GM13976 (cell line): Measurements from ENCODE around the gene SEMA7A.

Experiments
- DNase-seq: peaks from one replicate; pipeline ENCODE4 v3.0.0; 2012; ENCODE audit warnings: low spot score
- in situ Hi-C: fragments of 300-500 bp; cut with MboI; formaldehyde crosslinking; loops from one replicate; pipeline ENCODE4 v1.12.0; 2022; ENCODE audit warnings: low sequenced_read_pairs, mixed read lengths, inconsistent platforms; ENCODE audit not compliant: unreplicated experiment
- TF ChIP-seq, protein P1 (sequence below): IDR thresholded peaks from 2 replicates; pipeline ENCODE4 v1.5.1; 2012; ENCODE audit warnings: borderline replicate concordance, mild to moderate bottlenecking; ENCODE audit not compliant: insufficient read depth; ENCODE audit errors: extremely low read depth, missing control alignments, control extremely low read depth

SEMA7A gene

DNA sequence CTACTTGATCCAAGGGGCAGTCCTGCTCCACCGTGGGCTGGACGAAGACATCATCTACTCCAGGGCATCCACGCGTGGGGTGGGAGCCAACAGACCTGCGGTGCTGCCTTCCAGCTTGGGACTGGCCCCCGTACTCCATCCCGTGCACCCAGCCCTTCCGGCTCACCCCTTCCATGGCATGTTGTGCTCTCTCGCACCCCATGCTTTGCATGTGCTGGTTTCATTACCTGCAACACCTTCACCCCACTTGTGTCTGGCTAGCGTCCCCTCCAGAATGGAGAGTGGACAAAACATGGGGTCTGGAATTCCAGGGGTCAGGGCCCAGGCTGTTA, 30.2 kb downstream of the SEMA7A start:
- no peak for DNase-seq
- TF ChIP-seq, protein P1, sequence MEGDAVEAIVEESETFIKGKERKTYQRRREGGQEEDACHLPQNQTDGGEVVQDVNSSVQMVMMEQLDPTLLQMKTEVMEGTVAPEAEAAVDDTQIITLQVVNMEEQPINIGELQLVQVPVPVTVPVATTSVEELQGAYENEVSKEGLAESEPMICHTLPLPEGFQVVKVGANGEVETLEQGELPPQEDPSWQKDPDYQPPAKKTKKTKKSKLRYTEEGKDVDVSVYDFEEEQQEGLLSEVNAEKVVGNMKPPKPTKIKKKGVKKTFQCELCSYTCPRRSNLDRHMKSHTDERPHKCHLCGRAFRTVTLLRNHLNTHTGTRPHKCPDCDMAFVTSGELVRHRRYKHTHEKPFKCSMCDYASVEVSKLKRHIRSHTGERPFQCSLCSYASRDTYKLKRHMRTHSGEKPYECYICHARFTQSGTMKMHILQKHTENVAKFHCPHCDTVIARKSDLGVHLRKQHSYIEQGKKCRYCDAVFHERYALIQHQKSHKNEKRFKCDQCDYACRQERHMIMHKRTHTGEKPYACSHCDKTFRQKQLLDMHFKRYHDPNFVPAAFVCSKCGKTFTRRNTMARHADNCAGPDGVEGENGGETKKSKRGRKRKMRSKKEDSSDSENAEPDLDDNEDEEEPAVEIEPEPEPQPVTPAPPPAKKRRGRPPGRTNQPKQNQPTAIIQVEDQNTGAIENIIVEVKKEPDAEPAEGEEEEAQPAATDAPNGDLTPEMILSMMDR = no peak
- in situ Hi-C loops = no loop called here

DNA sequence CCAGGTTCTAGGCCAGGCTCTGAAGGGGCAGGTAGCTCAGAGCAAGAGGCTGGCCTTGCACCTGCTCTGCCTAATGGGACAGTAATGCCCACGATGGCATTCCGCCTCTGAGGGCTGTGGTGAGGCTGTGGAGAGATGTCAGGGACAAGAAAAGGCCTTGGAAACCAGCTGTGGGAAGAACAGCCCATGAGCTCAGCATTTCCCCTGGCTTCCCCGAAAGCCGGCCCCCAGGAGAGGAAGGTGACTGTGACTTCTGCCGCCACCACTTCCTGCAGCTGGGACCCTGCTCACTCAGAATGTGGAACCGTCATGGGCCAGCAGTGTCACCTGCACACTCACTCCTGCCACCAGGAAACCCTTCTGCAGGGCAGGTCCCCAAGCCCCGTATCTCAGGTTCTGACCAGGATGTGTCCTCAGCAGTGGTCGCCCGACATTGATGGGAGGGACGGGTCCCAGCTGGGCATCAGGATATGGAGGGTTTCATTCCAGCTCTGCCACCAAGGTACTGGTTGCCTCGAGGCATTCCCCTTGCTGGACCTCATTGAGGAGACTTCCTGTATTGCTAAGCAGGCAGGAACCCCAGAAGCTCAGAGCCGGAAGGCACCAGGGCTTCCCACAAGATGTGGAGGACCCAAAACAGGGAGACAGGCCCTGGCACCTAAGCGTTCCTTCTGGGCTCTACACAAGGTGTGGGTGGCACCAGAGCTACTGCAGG, 30.7 kb downstream of the SEMA7A start:
- in situ Hi-C loops = no loop called here
- peak; percentile 81 for DNase-seq
- TF ChIP-seq, protein P1 = no peak

DNA sequence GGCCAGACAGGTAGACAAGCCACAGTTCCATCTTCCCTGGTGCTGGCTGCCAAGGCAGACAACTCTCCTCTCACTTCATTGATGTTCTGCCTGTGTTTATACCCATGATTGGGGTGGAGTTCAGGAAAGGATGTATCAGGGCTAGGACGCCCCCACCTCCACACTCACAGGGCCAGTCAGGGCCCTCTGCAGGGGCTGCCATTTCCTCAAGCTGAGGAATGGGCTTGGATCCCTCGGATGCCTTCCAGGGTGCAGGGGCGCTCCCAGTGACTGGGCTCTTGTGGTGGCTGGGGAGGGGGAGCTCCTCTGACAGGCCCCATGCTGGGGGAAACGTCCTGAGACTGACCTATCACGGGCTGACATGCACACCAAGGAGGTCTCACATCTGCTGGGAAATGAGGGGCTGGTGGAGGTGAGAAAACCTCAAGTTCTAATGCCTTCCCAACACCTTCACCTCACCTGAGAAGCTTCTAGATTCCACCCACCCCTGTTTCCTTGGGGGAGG, 31.4 kb downstream of the SEMA7A start:
- no peak for DNase-seq
- in situ Hi-C loops = no loop called here
- TF ChIP-seq, protein P1 = no peak

DNA sequence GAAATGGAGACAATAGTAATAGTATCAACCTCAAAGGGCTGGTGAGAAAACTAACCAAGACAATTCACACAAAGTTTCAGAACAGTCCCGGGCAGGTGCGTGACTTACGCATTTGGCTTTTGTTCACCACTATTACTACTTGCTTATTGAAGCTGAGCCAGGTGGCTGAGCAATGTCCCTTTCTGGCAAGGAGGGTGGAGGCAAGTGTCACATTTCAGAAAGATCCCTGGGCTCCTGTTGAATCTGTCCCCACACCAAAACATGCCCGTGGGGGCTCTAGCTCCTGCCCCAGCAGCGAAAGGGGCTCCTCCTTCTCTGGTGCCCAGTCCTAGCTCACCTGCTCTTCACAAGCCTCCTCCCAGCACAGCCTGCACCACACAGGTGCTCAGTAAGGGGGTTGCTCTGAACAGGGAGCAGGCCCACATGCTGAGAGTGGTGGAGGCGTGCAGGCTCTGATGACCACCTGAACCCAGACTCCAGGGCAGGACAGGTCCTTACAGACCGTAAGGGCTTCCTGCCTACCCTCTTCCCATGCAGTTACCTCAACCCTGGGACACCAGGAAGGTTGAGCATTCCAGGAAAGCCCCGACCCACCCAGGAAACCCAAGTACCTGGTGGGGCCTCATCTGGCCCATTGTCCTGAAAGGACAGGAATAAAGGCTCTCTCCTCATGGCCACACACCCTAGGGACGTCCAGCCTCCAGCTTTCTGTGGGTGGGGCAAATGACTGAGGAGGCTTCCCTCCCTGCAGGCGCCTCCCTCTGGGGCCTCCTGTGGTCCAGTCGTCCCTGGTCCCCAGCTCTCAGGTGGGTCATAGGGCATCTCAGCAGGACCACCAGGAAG, 32.6 kb downstream of the SEMA7A start:
- DNase-seq = no peak
- in situ Hi-C loops = no loop called here
- TF ChIP-seq, protein P1 = no peak

DNA sequence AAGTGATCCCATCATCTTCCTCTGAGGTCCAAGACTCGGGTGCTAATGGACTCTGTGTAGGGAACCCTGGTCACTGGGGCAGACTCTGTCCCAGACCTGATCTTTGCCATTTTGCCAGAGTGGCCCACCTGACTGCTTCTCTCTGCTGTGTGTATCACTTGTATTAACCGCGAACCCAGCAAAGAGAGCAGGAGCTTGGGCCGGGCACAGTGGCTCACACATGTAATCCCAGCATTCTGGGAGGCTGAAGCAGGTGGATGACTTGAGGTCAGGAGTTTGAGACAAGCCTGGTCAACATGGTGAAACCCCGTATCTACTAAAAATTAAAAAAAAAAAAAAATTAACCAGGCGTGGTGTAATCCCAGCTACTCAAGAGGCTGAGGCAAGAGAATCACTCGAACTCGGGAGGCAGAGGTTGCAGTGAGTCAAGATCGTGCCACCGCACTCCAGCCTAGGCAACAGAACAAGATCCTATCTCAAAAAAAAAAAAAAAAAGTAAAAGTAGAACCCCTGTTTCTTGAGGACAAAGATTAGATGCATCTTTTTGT, 33.4 kb downstream of the SEMA7A start:
- DNase-seq = no peak
- in situ Hi-C loops = no loop called here

More for the DNA sequence above, 33.4 kb downstream of the SEMA7A start:
- TF ChIP-seq, protein P1 = no peak
